ENCODE measurements around the gene CUTC. TPM values are rescaled to one million over a fixed set of nuclear protein-coding genes. Genes with fewer than 3 reads are reported as not detected.

The CUTC gene
- total RNA-seq, 1 experiment from 2014 or later: 21.6 TPM

GRCh38 chr10:99742701-99743100, 10.7 kb downstream of the CUTC start:
- Histone ChIP-seq H3K9me3 (ENCODE audit: control insufficient read depth, low read depth, low read length) (no peaks in the 10 kb centered on the region), H2BK15ac (ENCODE audit: low read depth, low read length) (no peak overlapping the region), H3K79me1 (ENCODE audit: insufficient read depth, low read depth, low read length, poor library complexity, severe bottlenecking) (no peaks in the 10 kb centered on the region), H4K91ac (ENCODE audit: insufficient read length, low read depth, low read length) (no peak overlapping the region), H3K4me1 (ENCODE audit: insufficient read depth, low read length) (no peaks in the 10 kb centered on the region), H2BK12ac (ENCODE audit: insufficient read length, low read depth, low read length) (no peak overlapping the region), H3K23me2 (ENCODE audit: insufficient read length, low read depth, low read length, poor library complexity, severe bottlenecking) (no peaks in the 10 kb centered on the region), H3K56ac (ENCODE audit: insufficient read length, low read depth, low read length) (no peak overlapping the region), H2BK120ac (ENCODE audit: low read depth, low read length, poor library complexity, severe bottlenecking) (no peak overlapping the region), H3K4me2 (ENCODE audit: insufficient read depth, insufficient read length, low read length) (no peak overlapping the region), H2AFZ (ENCODE audit: low read length) (no peak overlapping the region), H2BK20ac (ENCODE audit: low read depth, low read length, poor library complexity, severe bottlenecking) (no peak overlapping the region), H3K4ac (ENCODE audit: low read depth, low read length) (no peak overlapping the region), H3K18ac (ENCODE audit: insufficient read length, low read depth, low read length) (no peak overlapping the region), H3K23ac (ENCODE audit: insufficient read length, low read depth, low read length) (no peak overlapping the region), H3K14ac (ENCODE audit: insufficient read depth, low read length) (no peak overlapping the region), H3K27me3 (ENCODE audit: insufficient read depth, low read length) (no peaks in the 10 kb centered on the region), H4K5ac (ENCODE audit: insufficient read length, low read depth, low read length) (no peak overlapping the region), H4K8ac (replicated peaks; ENCODE audit: insufficient read length, low read depth, low read length) (no peak overlapping the region), H3K27ac (ENCODE audit: insufficient read length, low read depth, low read length) (no peak overlapping the region), H2BK5ac (ENCODE audit: insufficient read length, low read length) (no peak overlapping the region), H3T11ph (ENCODE audit: low read length) (no peak overlapping the region), H4K20me1 (ENCODE audit: control insufficient read depth, insufficient read depth, insufficient read length) (no peaks in the 10 kb centered on the region), H3K9ac (ENCODE audit: extremely low read depth, insufficient read length, low read length) (no peak overlapping the region), H3K79me2 (ENCODE audit: insufficient read depth, low read length) (no peaks in the 10 kb centered on the region), H2AK5ac (ENCODE audit: insufficient read length, low read length) (no peak overlapping the region)
- H3K4me3 Mint-ChIP-seq: no peak overlapping the region
- DNase-seq: no peak
- TF ChIP-seq, protein P1, sequence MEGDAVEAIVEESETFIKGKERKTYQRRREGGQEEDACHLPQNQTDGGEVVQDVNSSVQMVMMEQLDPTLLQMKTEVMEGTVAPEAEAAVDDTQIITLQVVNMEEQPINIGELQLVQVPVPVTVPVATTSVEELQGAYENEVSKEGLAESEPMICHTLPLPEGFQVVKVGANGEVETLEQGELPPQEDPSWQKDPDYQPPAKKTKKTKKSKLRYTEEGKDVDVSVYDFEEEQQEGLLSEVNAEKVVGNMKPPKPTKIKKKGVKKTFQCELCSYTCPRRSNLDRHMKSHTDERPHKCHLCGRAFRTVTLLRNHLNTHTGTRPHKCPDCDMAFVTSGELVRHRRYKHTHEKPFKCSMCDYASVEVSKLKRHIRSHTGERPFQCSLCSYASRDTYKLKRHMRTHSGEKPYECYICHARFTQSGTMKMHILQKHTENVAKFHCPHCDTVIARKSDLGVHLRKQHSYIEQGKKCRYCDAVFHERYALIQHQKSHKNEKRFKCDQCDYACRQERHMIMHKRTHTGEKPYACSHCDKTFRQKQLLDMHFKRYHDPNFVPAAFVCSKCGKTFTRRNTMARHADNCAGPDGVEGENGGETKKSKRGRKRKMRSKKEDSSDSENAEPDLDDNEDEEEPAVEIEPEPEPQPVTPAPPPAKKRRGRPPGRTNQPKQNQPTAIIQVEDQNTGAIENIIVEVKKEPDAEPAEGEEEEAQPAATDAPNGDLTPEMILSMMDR (conservative IDR thresholded peaks at IDR 0.05): no peak
- no peaks in the 10 kb centered on the region for H3K27me3 Mint-ChIP-seq (ENCODE audit: low read depth)
- H3K27ac Mint-ChIP-seq: no peak overlapping the region
- H3K36me3 Mint-ChIP-seq (ENCODE audit: insufficient read depth in 1 of 3, low read depth in 3 of 3): peaks cover 41 to 84% (median 80%) of the 10 kb centered on the region in 3 experiments
- no CpG with 5 or more reads among the region's 2 CpGs for WGBS (ENCODE audit: extremely low coverage, insufficient read length, low lambda C conversion rate)
- H3K4me1 Mint-ChIP-seq: no peaks in the 10 kb centered on the region
- H3K9me3 Mint-ChIP-seq: peaks cover 3 to 7% of the 10 kb centered on the region in 2 experiments; a peak in 2 of 5 replicates

All from H9 (cell line).